ENCODE data around the gene ZNF417. TPM values are rescaled to one million over a fixed set of nuclear protein-coding genes. Genes with fewer than 3 reads are reported as not detected.

ZNF417 gene
- total and polyA plus RNA-seq, 9 of the 15 experiments (the other 6 are each of a cell fraction or from before 2014, with no cell fraction given), result 0.35 to 7.2 (median 3.2) TPM

- no peak for TF ChIP-seq CHD7 (IDR thresholded peaks at IDR 0.05; ENCODE audit: low read depth, low read length)
- no peak for TF ChIP-seq FIP1L1 (IDR thresholded peaks at IDR 0.05; ENCODE audit: low read depth, low read length, poor library complexity, severe bottlenecking)
- TF ChIP-seq SIN3B (IDR thresholded peaks at IDR 0.05; ENCODE audit: low read depth), result no peak
Measured at GRCh38 chr19:57954996-57955395, 38.6 kb upstream of the ZNF417 start (continued).

All from K562 (cell line).